ENCODE results near the gene FXYD2.

GRCh38 chr11:117859488-117860112 is 35.1 kb upstream of the FXYD2 start:
- TF ChIP-seq ZNF274 (IDR thresholded peaks at IDR 0.05; ENCODE audit: low read depth, low read length) (no peak), SUZ12 (IDR thresholded peaks at IDR 0.05; ENCODE audit: extremely low read depth, insufficient read depth, insufficient read length) (no peak)
